GM21576 (cell line): ENCODE results near the gene BCR.

Experiments used
- ATAC-seq: cut with Tn5 transposase; IDR thresholded peaks from one replicate; pipeline ENCODE4 v1.9.1; 2021; ENCODE audit warnings: mild to moderate bottlenecking, moderate library complexity; ENCODE audit not compliant: unreplicated experiment

BCR gene

DNA sequence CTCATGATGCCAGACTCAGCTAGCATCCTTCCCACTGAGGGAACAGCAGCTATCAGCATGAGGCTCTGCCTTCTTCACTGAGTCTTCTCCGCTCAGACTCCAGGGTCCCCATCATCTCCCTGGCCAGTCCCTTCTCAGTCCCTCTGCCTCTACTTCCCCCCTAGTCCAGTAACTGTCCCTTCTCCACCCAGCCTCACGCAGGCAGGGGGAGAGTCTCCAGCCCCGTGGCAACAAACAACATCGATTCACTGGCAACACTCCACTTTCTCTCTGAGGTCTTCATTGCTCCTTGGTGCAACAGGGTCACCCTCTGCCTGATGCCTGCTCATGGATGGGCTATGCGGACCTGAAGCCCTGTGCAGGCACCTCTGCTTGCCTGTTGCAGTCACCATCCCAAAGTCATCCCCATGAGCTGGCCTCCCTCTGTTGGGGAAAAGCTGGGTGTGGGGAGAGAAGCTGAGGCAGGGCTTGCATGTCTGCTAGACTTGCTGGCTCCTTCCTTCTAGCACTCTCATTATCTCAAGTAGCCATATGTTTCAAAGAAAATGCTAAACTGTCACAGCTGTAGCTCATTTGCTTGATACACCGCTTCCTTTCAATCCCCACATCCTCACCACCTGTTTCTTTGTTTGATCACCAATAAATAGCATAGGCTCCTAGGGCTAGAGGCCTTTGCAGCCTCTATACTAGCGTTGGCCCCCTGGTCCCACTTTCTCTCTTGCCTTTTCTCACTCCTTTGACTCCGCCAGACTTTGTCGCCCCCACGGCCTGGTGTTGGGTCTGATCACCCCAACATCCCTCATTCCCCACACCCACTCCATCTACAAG, 4.3 kb upstream of the BCR start:
- no peak for ATAC-seq

DNA sequence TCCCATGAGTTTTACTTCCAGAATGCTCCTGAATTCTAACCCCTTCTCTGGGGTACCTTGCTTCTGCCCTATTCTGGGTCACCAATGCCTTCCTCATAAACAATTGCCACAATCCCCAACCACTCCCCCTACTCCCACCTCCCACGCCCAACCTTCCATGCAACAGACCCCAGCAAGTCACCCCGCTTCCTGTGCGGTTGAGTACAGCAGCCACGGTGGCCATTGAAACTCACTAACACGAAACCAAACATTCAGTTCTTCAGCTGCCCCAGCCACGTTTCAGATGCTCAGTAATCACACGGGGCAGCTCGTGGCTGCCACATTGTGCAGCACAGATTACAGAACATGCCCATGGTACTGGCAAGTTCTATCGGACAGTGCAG, 3.7 kb upstream of the BCR start:
- ATAC-seq = no peak

DNA sequence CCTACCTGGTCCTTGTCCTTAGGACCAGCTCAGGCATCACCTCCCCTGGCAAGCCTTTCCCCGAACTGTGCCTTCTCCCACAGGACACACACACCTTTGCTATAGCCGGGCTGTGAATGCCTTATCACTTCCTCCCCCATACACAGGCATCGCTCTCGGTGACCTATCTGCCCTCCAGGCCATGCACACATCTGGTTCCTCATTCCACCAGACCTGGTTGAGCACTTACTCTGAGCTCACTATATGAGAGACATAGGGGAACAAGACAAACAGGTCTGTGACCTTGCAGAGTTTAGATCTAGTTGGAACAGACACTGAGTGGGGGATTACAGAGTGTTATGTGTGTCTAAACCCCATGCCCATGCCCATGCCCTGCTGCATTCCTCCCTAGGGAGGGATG, 3.1 kb upstream of the BCR start:
- no peak for ATAC-seq

DNA sequence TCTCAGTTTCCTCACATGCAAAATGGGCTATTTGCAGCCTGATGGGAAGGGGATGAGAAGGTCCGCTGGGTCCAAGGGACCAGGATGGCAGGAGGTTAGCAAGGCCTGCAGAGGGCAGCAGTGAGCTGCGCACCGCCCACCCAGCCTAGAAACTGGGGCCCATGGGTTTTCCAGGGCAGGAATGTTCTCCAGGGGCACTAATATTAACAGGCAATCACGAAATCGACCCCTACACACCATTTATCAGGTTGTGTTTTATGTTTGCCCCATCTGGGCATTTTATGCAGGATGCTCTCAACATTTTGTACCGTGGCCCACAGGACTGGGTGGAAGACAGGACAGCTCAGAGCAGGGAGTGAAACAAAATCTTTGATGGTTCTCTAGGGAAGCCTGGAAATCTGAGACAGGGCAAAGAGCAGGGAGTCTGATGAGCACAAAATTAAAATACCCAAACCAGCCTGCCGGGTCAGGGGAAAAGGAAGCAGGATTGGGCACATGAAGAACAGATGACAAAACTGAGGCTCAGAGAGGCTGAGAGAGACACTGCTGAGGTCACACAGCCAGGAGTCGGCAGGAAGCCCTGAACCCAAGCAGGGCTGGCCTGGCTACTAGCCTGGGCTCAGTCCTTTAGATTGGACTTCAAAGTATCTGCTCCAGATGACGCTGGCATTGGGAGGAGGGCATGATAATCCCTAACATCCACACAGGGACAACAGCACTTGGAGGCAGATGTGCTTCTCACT, 1.6 kb upstream of the BCR start:
- ATAC-seq = no peak

DNA sequence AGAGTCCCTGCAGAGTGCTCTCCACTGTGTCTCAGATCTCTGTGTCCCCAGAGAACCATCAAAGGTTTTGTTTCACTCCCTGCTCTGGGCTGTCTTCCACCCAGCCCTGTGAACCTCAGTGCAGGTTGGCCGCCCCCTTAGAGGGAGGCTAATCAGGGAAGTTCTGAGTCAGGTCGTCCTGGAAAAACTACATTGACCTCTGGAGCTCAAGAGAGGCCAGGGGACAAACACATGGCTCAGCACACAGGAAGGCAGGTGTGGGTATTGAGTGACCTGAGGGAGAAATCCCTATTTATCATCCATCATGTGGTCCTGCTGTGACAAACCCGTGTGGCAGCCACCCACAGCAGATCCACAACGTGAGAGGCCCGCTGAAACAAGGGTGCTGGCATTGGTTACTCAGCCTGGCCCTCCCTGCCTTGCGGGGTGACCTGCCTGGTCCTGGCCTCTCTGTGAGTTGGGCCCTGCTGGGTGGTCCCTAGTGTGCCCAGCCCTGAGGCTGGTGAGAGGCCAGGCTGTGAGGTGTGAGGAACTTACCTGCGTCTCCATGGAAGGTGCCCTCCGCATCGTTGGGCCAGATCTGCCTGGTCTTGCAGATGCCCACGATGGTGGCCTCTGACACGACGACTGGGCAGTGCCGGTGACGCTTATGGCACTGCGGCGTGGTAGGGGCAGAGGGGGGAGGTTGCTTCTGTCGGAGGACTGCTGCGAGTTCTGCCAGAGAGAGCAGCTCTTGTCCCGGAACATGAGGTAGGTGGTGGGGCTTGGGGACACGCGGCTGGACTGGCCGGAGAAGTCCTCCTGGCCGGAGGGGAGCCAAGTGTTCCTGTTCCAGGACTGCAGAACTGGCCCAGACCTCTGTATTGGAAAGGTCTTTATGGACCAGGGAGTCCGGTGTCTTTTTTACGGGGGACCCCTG, 669 bp upstream of the BCR start:
- ATAC-seq = no peak

DNA sequence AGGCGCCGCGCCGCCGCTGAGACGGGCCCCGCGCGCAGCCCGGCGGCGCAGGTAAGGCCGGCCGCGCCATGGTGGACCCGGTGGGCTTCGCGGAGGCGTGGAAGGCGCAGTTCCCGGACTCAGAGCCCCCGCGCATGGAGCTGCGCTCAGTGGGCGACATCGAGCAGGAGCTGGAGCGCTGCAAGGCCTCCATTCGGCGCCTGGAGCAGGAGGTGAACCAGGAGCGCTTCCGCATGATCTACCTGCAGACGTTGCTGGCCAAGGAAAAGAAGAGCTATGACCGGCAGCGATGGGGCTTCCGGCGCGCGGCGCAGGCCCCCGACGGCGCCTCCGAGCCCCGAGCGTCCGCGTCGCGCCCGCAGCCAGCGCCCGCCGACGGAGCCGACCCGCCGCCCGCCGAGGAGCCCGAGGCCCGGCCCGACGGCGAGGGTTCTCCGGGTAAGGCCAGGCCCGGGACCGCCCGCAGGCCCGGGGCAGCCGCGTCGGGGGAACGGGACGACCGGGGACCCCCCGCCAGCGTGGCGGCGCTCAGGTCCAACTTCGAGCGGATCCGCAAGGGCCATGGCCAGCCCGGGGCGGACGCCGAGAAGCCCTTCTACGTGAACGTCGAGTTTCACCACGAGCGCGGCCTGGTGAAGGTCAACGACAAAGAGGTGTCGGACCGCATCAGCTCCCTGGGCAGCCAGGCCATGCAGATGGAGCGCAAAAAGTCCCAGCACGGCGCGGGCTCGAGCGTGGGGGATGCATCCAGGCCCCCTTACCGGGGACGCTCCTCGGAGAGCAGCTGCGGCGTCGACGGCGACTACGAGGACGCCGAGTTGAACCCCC, 798 bp downstream of the BCR start:
- no peak for ATAC-seq

DNA sequence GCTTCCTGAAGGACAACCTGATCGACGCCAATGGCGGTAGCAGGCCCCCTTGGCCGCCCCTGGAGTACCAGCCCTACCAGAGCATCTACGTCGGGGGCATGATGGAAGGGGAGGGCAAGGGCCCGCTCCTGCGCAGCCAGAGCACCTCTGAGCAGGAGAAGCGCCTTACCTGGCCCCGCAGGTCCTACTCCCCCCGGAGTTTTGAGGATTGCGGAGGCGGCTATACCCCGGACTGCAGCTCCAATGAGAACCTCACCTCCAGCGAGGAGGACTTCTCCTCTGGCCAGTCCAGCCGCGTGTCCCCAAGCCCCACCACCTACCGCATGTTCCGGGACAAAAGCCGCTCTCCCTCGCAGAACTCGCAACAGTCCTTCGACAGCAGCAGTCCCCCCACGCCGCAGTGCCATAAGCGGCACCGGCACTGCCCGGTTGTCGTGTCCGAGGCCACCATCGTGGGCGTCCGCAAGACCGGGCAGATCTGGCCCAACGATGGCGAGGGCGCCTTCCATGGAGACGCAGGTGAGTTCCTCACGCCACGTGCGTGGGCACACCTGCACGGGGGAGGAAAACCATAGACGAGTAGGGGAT, 1.5 kb downstream of the BCR start:
- ATAC-seq = no peak

DNA sequence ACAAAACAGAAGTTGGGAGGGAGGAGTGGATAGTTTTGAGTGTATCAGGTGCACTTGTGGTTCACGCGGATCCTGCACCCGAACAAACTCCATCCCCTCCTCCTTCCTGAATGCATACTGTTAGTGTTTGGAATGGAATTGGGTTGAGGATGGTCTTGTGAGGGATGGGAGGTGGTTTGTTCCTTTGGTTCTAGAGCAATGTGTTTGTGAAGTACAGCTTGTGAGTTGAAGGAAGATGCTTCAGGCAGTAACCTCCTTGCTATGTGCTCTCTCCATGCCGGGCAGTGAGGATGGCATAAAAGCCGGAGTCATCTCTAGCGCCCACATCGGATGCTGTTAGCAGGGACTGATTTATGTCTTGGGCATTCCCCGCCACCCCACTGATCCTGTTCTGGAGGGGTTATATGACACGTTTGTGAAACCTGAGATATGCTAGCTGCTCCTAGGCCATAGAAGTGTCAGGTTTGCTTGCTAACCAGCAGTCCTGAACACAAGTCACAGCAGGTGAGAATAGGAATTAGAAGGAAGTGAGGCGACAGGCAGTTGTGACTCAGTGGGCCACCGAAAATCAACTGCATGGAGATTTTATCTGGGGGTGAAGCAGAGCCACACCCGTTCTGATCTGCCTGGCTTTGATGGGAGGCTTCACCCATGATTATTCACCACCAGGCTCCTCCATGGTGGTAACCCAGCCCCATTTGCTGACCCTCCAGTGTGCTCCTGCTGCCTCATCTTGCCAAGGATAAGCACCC, 2.2 kb downstream of the BCR start:
- no peak for ATAC-seq

DNA sequence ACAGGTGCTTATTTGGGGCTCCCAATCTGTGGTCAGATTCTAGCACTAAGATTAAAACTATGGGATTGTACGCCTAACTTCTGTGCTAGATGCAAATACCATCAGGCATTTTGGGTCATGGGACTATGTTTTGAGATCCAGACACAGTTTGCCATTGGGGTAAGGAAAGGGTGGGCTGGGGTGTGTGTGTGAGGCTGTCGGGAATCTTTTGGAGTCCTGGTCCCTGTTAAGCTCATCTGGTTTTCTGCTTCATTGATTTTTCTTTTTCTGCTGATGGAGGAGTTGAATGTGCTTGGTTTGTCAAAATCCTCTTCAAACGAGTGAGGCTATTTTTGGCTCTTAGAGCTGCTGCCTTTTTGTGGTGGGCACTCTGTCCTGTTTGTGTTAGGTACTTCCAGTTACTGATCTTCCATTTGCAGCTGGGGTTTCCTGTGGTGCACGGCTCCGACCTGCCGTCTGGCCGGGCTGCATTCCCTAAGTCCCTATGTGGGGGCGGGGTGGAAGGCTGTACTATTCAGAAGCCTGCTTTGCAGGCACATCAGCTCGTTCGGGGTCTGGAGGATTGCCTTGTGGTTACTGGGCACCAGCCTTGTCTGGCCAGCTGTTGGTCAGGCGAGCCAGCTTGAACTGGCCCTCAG, 2.9 kb downstream of the BCR start:
- ATAC-seq = no peak

DNA sequence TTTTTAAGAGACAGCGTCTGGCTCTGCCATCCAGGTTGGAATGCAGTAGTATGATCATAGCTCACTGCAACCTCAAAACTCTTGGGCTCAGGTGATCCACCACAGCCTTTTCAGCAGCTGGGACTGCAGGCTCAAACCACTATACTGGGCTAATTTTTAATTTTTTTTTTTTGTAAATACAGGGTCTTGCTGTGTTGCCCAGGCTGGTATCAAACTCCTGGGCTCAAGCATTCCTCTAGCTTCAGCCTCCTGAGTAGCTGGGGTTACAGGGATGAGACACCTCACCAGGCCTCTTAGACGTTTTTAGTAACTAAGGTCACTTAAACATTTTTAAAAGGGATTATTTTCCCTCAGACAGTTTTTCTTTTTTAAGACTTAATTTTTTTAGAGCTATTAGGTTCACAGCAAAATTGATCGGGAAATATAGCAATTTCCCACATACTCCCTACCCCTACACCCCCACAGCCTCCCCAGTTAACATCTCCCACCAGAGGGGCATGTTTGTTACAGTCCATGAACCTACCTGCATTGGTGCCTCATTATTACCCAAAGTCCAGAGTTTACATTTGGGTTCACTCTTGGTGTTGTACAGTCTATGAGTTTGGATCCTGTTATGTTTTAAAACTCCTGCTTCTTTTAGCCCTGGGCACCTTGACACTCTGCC, 3.9 kb downstream of the BCR start:
- ATAC-seq = no peak

DNA sequence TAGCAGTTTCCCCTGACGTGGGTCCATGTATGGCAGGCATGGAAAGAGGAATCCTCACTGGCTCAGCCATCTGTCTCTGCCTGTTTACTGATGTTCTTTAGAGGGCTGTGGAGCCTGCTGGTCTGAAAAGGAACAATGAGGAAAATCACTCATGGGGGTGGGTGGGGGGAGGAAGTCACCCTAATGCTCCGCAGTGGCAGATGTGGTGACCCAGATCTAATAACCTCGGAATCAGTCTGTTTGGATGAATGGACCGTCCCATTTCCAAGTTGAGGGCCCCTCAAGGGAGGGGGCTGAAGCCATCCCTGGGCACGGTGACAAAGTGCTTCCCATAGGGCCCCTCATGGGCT, 4.4 kb downstream of the BCR start:
- no peak for ATAC-seq

DNA sequence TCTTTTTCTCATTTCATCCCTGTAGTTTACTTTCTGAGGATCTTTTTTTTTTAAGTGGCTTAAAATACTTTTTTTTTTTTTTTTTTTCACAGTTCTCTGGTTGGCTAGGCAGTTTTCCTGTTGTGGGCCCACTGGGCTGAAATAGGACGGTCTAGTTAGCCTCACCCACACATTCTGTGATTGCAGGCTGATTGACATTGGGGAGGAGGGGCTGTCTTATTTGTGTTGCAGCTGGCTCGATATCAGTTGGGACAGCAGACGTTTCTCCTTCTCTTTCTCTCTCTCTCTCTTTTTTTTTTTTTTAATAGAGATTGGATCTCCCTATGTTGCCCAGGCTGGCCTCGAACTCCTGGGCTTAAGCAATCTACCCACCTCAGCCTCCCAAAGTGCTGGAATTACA, 6.9 kb downstream of the BCR start:
- no peak for ATAC-seq

DNA sequence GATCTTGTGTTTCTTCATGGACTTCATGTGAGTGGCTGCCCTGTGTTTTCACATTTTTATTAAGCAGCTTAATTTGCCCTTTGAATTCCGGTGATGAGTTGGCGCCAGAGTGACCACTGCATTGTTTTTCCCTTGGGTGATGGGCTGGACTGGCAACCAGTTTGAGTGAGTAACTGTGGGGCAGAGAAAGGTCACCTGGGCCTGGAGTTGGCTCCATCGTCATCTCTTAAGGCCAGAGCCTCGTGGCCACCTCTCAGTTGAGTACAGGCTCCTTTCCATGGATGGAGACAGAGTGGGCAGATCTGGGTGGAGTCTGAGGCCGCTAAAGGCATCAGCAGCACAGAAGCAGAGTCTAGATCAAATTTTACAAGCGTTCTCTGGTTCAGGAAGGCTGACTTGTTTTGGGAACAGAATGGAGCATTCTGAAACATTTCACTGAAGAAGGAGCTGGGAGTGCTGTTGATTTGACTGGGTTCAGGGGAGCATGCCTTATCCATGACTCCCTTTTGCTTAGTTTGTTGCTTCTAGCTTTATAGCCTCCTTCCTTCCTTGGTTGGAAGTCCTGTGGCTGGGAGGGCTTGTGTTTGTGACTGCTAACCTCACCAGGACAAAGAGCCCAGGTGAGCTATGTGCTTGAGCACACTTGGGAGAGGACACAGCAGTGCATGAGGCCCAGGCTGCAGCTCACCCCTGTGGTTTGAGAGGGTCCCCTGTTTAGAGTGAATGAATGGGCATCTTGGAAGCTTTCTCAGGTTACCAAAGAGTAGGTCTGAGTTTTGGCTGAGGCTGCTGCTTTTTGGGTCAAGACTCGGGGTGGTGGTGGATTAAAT, 7.8 kb downstream of the BCR start:
- no peak for ATAC-seq

DNA sequence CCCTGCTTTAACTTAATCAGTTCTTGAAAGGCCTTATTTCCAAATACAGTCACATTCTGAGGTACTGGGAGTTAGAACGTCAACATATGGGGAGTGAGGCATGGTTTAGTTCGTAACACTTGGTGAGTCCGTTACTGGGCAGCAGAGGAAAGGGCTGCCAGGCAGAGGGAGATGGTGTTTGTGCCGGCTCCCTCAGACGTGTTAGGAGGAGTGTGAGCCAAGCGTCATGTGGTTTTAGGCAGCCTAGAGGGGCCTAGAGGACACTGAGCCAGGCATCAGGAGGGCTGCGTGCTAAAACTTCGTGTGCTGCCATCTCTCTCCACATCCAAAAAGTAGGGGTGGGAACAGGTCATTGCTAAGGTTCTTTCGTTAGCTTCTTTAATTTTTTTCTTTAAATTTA, 10.2 kb downstream of the BCR start:
- no peak for ATAC-seq

DNA sequence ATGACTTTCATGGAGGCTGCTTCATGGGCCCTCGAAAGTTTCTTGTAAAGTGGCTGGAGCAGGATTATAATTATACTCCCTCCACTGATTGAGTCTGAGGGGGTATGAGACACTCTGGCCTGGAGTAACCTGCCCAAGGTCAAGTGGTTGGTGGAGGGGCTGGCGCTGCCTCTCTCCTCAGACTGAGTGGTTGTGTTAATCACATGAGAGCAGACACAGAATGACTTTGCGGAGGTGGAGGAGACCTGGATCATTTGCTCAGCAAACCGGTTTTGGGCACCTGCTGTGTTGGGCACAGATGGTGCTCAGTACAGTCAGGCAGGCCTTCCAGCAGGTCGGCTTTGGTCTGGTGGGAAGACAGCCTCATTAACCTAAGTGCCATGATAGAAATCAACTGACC, 11.8 kb downstream of the BCR start:
- ATAC-seq = no peak

DNA sequence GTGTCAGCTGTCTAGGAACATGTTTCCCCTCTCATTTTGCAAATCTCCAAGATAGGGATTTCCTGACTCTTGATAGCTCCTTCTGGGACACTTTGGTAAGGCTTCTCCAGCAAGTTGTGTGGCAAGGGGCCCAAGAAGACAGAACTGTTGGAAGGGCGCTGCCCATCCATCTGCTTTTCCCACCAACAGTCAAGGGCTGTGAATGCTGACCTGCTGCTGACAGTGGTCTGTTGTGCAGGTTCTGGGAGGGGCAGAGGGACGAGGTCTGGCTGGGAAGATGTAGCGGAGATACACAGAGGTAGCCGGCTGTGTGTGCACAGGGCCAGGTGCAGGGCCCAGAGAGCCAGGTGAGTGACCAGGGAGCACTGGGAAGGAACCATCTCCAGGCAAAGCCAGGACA, 12.2 kb downstream of the BCR start:
- no peak for ATAC-seq

DNA sequence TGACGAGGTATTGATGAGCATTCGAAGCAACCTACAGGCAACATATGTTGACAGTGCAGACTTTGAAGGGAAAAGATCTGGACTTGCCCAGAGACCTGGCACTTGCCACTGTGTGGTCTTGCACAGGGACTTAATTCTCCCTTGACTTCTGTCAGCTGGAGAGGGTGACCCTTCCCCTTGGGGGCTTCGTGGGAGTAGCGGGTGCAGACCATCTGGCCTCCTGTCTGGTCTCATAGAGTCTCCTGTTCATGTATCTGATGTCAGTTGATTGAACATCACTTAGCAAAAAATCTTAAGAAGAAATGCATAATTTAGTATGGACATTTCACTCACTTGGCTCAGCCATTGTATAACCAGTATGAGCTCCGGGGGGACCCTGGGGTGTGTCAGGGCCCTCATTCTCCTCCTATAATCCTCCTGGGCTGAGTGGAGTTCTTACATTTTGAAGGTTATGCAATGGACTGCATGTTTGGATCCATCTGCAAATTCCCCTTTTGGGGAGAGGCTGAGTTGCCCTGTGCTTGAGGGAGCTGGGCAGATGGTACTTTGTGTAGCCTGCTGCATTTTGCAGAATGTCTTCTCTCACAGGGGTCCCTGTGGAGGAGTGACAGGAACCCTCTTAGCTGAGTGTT, 13.0 kb downstream of the BCR start:
- no peak for ATAC-seq
